Activated CD4-positive, alpha-beta T cell treated with anti-CD3 and anti-CD28 coated beads for 48 hours (primary cell): Measurements from ENCODE around the gene PKNOX2.

Experiments
- DNase-seq: peaks from one replicate; pipeline ENCODE4 v3.0.0-alpha.2; 2020

Gene PKNOX2

DNA sequence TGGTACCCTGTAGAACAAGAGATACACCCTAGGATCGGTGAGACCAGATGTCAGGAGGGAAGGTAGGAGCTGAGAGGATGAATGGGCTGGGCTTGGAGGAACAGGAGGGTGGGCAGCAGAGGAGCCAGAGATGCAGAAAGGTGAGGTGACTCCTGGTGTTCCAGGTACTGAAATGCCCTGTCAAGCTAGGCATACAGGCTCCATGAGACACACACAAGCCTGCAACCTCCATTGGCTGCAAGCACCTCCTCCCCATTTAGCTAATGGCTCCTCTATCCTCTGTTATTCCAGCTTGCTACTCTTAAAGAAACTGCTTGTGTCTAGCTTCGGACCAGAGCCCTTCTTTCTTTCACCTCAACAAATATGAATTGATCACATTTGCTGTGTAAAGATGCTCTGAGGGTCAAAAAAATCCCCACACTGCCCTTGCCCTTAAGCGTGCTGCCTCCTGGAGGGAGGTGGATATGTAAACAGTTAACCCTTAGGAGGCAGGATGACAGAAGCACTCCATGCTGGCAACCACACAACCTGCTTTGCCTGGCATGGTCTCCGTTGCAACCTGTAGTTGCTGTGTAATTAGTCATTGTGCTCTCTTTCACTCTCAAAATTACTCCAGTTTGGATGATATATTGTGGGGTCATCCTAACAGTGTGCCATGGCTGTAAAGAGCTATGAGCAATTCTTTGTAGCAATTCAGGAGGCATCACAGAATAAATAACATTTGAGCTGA lies 156.0 kb downstream of the PKNOX2 start:
- peak; percentile 8 for DNase-seq

DNA sequence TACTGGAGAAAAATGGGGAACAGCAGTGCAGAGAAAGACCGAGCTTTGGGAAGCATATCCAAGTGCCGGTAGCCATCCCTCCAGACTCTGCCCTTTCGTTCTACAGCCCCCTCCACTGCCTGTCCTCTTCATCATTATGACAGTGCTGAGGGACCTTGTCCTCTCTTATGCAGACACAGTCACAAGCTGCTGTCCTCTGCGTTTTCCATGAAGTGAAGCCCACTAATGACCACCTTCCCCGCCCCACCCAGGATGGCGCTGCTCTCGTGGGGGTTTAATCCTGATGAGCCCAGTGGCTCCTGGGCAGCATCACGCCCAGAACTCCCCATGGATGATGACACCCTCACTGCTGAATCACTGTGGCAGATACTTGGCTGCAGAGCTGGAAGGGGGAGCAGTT lies 157.7 kb downstream of the PKNOX2 start:
- no peak for DNase-seq

DNA sequence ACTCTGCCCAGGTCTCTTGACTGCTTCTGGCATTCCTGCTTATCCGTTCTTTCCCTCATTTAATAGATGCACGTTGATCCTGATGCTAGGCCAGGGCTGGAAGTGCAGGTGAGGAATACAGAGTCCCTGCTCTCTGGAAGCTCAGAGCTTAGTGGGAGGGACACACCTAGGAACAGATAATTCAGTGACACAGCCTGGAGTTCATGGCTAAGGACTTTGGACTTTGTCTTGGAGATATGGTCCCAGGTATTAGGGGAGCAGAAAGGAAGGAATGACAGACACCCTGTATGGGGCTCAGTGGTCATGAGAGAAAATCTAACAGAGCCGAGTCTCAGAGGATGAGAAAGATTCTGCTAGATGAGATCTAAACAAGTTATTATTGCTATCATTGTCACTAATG lies 160.6 kb downstream of the PKNOX2 start:
- no peak for DNase-seq

DNA sequence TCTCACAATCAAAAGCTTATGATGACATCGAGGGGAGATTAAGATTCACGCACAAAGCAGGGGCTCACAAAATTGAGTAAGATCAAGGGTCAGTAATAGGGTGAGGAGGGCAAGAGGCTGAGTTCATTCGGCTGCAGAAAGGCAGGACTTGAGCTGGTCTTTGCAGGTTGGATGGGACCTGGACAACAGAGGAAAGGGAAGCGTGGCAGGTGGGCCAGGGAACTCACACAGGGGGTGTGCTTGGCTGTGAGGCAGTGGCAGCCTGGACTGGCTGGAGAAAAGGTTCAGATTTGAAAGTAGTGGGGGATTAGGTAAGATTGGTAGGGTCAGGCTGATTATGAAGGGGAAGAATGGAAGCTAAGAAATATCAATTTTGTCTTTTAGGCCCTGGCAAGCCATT lies 161.6 kb downstream of the PKNOX2 start:
- no peak for DNase-seq

- DNase-seq, result no peak
Measured at GRCh38 chr11:125327518-125328224, 163.1 kb downstream of the PKNOX2 start.

- DNase-seq, result no peak
Measured at GRCh38 chr11:125328225-125328580, 163.7 kb downstream of the PKNOX2 start.

DNA sequence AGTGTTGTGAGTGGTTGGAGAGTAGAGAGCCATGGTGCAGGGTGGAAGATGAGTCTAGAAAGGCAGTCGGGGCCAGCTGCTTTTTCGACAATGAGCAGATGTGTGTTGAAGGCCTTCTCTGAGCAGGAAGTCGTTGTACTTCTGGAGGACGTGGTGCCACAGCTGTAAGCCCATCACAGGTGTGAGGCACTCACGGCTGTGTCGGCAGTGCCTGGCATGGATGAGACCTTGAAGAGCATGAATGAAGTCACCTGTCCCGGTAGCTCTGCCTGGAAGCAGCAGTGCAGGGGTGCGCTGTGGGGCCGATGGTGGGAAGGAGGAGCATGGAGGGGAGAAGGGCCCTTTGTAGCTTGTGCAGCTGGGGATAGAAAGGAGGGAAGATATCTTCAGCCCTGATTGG lies 165.2 kb downstream of the PKNOX2 start:
- DNase-seq, result no peak

DNA sequence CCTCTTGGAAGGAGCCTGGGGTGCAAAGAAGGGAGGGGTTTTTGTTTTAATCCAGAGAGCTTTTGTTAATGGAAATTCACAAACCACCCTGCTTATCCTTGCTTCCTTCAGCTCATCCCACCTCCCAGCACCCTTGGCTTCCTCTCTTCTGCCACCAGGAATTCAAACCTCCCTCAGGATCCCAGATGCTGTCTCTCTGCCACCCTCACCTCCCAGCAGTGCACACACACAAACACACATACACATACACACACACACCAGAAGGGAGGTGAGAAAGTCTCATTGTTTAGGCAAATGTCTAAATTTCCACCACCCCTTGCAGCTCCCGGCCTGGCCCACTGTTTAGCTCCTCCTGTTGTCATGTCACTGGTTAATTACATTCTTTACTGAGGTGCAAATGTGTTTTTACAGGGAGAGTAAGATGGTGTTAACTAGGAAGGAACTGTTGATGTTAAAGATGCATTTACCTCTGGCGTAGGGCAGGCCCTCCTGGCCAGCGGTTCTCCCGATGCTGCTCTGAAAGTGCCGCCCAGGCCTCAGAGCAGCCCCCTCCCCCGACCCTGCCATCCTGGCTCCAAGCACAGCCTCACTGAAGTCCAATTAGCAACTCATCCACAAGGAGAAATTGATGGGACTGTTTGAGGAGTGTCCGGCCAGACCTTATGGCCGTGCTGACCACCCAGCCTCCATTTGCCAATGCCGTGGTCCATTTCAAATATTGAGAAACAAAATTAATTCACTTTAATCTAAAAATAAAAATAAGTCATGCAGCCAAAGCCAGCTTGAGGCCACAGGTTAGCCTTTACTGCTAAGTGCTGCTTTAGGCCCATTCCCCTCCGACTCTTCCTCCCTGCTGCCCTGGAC lies 166.1 kb downstream of the PKNOX2 start:
- no peak for DNase-seq

GRCh38 chr11:125331357-125332035 lies 166.9 kb downstream of the PKNOX2 start:
- DNase-seq, result no peak

DNA sequence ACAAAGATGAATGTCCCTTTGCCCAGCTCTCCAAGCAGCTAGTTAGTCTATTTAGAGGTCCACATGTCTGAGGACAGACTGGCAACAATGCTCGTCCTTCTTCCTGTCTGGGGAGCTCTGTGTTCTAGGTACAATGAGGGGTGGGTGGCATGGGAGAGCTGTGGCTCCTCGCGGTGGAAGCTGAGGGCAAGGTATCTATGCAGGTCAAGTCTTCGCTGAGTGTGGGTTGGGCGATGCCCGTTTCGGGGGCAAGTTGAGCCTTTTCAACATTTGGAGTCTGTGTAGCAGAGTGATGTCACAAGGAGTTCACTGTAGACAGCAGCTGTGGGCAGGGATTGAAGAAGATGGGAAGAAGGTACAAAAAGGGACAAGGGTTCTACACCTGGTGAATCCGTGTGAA lies 168.3 kb downstream of the PKNOX2 start:
- no peak for DNase-seq

- no peak for DNase-seq
Measured at GRCh38 chr11:125333354-125334073, 169.0 kb downstream of the PKNOX2 start.

DNA sequence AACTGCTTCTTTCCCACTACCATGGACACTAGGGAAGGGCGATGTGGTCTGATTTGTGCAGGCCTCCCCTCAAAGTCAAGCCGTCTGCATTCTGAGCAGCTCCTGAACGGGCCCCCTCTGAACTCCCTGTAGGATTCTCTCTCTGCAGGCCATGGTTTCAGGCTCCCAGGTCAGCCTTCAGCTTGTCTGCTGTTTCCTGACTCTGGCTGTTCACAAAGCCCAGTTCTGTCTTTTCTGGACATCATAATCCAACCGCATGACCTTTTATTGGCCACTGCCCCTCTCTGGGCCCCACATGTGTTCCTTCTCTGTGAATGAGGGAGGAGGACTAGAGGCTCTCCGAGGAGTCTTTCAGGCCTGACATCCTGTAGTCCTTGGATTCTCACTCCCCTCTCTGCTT lies 170.6 kb downstream of the PKNOX2 start:
- DNase-seq, result no peak

DNA sequence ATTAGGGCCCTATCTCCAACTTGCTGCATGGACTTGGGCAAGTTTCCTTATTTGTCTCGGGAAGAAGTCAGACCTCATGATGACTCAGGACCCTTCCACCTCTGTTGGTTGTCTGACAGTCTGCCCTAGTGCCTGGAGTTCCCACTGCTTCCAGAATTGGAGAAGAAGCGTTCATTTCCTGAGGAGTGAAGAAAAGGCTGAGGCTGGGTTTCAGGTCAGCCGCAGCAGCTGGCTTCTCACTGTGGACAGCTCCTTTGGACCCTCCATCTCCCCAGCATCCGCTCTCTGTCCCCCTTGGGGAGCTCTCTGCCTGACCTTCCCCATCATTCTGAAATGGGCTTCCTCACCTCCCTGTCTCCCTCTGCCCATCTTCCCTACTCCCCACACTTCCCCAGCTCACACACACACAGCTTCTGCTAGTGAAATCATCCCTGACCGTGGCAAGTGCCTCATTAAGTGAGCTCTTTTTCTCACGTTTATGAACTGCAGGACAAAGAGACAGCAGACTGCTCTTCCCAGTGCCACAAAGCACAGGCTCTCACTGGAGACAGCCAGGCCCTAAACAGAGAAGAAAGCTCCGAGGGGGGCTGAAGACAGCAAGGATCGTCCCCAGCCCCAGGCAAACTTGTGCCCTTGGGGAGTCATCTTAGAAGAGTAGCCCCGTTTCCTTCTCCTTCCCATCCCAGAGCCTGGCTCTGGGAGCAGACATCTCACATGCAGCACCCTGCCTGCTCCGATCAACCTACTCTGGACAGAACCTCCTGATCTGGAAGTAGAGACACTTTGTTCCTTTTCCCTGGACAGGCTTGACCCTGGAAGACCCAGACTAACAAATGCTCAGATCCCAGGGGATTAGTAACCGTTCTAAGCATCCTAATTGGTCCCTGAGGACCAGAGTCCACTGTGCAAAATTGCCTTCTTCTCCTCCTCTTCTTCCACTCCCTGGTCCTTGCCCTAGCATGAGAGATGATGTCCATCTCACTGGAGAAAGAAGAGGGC lies 173.6 kb downstream of the PKNOX2 start:
- DNase-seq, result no peak

- no peak for DNase-seq
Measured at GRCh38 chr11:125338886-125339811, 174.6 kb downstream of the PKNOX2 start.

- no peak for DNase-seq
Measured at GRCh38 chr11:125341676-125342075, 177.1 kb downstream of the PKNOX2 start.

DNA sequence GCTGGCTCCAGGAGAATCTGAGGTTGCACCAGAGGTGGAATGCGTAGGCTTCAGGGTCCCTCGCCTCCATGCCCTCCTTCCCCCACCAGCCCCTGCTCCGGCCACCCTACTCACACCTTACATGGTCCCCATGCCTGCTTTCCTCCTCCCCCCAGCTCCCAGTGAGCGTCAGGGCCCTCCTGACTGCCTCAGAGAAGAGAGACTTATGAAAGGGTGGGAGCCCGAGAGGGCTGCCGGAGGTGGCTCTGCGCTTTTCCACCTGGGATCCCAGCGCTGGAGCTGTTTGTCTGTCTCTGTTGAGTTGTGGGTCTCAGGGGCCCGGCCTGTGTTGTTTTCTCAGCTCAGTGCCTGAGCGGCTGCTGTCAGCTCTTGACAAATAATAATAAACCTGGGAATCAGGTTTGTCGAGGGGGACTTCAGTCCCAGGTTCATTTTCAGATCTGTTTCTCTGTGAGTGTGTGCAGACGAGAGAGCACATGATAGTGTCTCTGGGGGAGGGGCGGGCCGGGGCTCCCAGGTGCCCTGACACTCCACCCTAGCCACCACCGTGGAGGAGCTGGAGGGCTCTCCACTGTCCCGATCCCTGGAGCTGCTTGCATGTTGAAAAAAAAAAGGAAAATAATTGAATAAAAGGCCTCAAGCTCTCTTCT lies 177.9 kb downstream of the PKNOX2 start:
- no peak for DNase-seq

GRCh38 chr11:125343086-125343717 lies 178.7 kb downstream of the PKNOX2 start:
- DNase-seq, result no peak

DNA sequence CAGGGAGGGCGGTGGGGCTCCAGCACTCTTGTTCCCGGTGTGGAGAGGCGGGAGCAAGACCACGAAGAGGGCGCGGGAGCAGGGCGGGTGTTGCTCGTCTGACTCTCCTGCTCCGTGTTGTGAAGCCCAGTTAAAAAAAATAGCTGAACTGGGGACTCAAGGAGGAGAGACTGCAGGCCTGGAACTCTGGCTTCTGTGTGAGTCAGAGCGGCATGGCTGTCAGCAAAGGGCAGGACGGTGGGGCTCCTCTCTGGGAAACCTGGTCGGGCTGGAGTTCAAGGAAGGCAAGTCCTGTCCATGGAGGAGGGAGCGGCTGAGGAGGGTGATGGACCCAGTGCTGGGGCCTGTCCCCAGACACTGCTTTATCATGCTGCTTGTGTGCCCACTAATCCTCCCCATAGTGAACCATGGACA lies 179.2 kb downstream of the PKNOX2 start:
- DNase-seq, result no peak

DNA sequence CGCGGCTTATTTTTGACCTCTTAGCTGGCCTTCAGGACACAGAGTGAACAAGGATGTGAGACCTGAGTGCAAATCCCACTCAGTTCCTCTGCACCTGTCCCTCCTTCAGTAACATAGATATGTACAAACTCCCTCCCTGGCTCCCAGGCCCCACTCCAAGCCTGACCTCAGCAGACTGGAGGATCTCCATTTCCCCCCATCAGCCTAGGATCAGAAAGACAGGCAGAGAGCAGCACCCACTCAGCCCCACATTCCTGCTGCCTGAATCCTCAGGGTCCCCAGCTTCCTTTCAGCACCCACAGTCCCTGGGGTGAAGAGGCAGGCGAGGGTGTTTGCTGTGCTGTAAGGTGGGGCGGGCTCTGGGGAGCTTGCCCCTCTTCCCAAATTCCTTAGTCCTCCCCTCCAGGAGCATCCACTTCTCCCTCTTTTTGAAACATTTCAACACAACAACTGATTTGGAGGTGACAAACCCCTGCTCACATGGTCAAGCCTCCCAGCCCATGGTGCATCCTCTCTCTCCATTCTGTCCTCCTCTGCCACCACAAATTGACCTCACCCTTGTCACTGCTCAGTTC lies 180.4 kb downstream of the PKNOX2 start:
- DNase-seq, result no peak
